ENCODE results near the gene CLIP2.
A peak's percentile ranks its signal among the peaks of the same experiment; 100 is the strongest.

CLIP2 gene

GRCh38 chr7:74354009-74354408 is 64.8 kb downstream of the CLIP2 start:
- Mint-ChIP-seq H3K4me3 (no peak overlapping the region), H3K36me3 (peaks cover 5% of the 10 kb centered on the region), H3K4me1 (peaks cover 6% of the 10 kb centered on the region), H3K9me3 (no peaks in the 10 kb centered on the region), H3K27ac (no peak overlapping the region)
- no peak for ATAC-seq
- no peak for DNase-seq (ENCODE audit: low spot score in 2 of 2)

GRCh38 chr7:74355091-74355490 is 65.9 kb downstream of the CLIP2 start:
- Mint-ChIP-seq H3K4me1 (peaks cover 6% of the 10 kb centered on the region), H3K4me3 (no peak overlapping the region), H3K9me3 (no peaks in the 10 kb centered on the region), H3K27ac (no peak overlapping the region), H3K36me3 (peaks cover 6% of the 10 kb centered on the region)
- DNase-seq (ENCODE audit: low spot score in 2 of 2): no peak
- no peak for ATAC-seq

- no peak for DNase-seq (ENCODE audit: low spot score in 2 of 2)
- H3K27ac Mint-ChIP-seq: no peak overlapping the region
- H3K9me3 Mint-ChIP-seq: no peaks in the 10 kb centered on the region
- H3K36me3 Mint-ChIP-seq: peaks cover 6% of the 10 kb centered on the region
- peaks cover 6% of the 10 kb centered on the region for H3K4me1 Mint-ChIP-seq
- H3K4me3 Mint-ChIP-seq: no peak overlapping the region
- ATAC-seq: no peak
Measured at GRCh38 chr7:74356589-74357315, 67.5 kb downstream of the CLIP2 start.

- ATAC-seq (no peak), DNase-seq (ENCODE audit: low spot score in 2 of 2) (no peak)
- no peak overlapping the region for H3K27ac Mint-ChIP-seq
- H3K36me3 Mint-ChIP-seq: peaks cover 6% of the 10 kb centered on the region
- H3K9me3 Mint-ChIP-seq: no peaks in the 10 kb centered on the region
- H3K4me3 Mint-ChIP-seq: no peak overlapping the region
- H3K4me1 Mint-ChIP-seq: peaks cover 1% of the 10 kb centered on the region
Measured at GRCh38 chr7:74360008-74360407, 70.8 kb downstream of the CLIP2 start.

GRCh38 chr7:74362266-74362665 is 73.1 kb downstream of the CLIP2 start:
- no peaks in the 10 kb centered on the region for H3K4me1 Mint-ChIP-seq
- no peak for ATAC-seq

GRCh38 chr7:74364061-74364460 is 74.9 kb downstream of the CLIP2 start:
- H3K4me3 Mint-ChIP-seq: no peak overlapping the region
- H3K4me1 Mint-ChIP-seq: no peaks in the 10 kb centered on the region
- no peak for ATAC-seq
- H3K36me3 Mint-ChIP-seq: peaks cover under 1% of the 10 kb centered on the region
- no peaks in the 10 kb centered on the region for H3K9me3 Mint-ChIP-seq
- H3K27ac Mint-ChIP-seq: peak overlapping the region; percentile 54
- DNase-seq (ENCODE audit: low spot score in 2 of 2): no peak

More at GRCh38 chr7:74362266-74362665, 73.1 kb downstream of the CLIP2 start:
- DNase-seq (ENCODE audit: low spot score in 2 of 2): no peak
- H3K27ac Mint-ChIP-seq: no peak overlapping the region
- peaks cover 6% of the 10 kb centered on the region for H3K36me3 Mint-ChIP-seq
- H3K9me3 Mint-ChIP-seq: no peaks in the 10 kb centered on the region
- no peak overlapping the region for H3K4me3 Mint-ChIP-seq

GRCh38 chr7:74365322-74366022 is 76.3 kb downstream of the CLIP2 start:
- DNase-seq (ENCODE audit: low spot score in 2 of 2): no peak
- no peak overlapping the region for H3K4me3 Mint-ChIP-seq
- no peaks in the 10 kb centered on the region for H3K36me3 Mint-ChIP-seq
- H3K27ac Mint-ChIP-seq: no peak overlapping the region
- H3K4me1 Mint-ChIP-seq: no peaks in the 10 kb centered on the region
- ATAC-seq: no peak
- no peaks in the 10 kb centered on the region for H3K9me3 Mint-ChIP-seq

- H3K4me3 Mint-ChIP-seq: no peak overlapping the region
- peaks cover 6% of the 10 kb centered on the region for H3K36me3 Mint-ChIP-seq
- no peak for ATAC-seq
- DNase-seq (ENCODE audit: low spot score in 2 of 2): no peak
- H3K4me1 Mint-ChIP-seq: peaks cover 11% of the 10 kb centered on the region
- H3K27ac Mint-ChIP-seq: no peak overlapping the region
- H3K9me3 Mint-ChIP-seq: no peaks in the 10 kb centered on the region
Measured at GRCh38 chr7:74371381-74372341, 82.5 kb downstream of the CLIP2 start.

GRCh38 chr7:74372511-74373111 is 83.4 kb downstream of the CLIP2 start:
- Mint-ChIP-seq H3K9me3 (no peaks in the 10 kb centered on the region), H3K27ac (no peak overlapping the region), H3K4me3 (no peak overlapping the region), H3K4me1 (peaks cover 11% of the 10 kb centered on the region), H3K36me3 (peaks cover 6% of the 10 kb centered on the region)
- DNase-seq (ENCODE audit: low spot score in 2 of 2): no peak
- no peak for ATAC-seq

GRCh38 chr7:74373536-74373935 is 84.3 kb downstream of the CLIP2 start:
- Mint-ChIP-seq H3K27ac (no peak overlapping the region), H3K4me3 (no peak overlapping the region), H3K4me1 (peaks cover 11% of the 10 kb centered on the region), H3K9me3 (no peaks in the 10 kb centered on the region), H3K36me3 (peaks cover 6% of the 10 kb centered on the region)
- ATAC-seq (no peak), DNase-seq (ENCODE audit: low spot score in 2 of 2) (no peak)

- H3K9me3 Mint-ChIP-seq: no peaks in the 10 kb centered on the region
- H3K36me3 Mint-ChIP-seq: peaks cover 6% of the 10 kb centered on the region
- no peak overlapping the region for H3K27ac Mint-ChIP-seq
- DNase-seq (ENCODE audit: low spot score in 2 of 2) (no peak), ATAC-seq (no peak)
- H3K4me1 Mint-ChIP-seq: peaks cover 11% of the 10 kb centered on the region
- no peak overlapping the region for H3K4me3 Mint-ChIP-seq
Measured at GRCh38 chr7:74375726-74376220, 86.6 kb downstream of the CLIP2 start.

GRCh38 chr7:74376256-74377036 is 87.2 kb downstream of the CLIP2 start:
- H3K9me3 Mint-ChIP-seq: no peaks in the 10 kb centered on the region
- H3K27ac Mint-ChIP-seq: no peak overlapping the region
- H3K36me3 Mint-ChIP-seq: peaks cover 6% of the 10 kb centered on the region
- DNase-seq (ENCODE audit: low spot score in 2 of 2) (no peak), ATAC-seq (no peak)
- no peak overlapping the region for H3K4me3 Mint-ChIP-seq
- peaks cover 7% of the 10 kb centered on the region for H3K4me1 Mint-ChIP-seq

GRCh38 chr7:74379938-74380337 is 90.7 kb downstream of the CLIP2 start:
- ATAC-seq (no peak), DNase-seq (ENCODE audit: low spot score in 2 of 2) (no peak)
- peaks cover 6% of the 10 kb centered on the region for H3K36me3 Mint-ChIP-seq
- H3K27ac Mint-ChIP-seq: no peak overlapping the region
- H3K4me3 Mint-ChIP-seq: no peak overlapping the region
- no peaks in the 10 kb centered on the region for H3K9me3 Mint-ChIP-seq
- no peaks in the 10 kb centered on the region for H3K4me1 Mint-ChIP-seq

- no peak overlapping the region for H3K27ac Mint-ChIP-seq
- no peak for DNase-seq (ENCODE audit: low spot score in 2 of 2)
- H3K9me3 Mint-ChIP-seq: no peaks in the 10 kb centered on the region
- H3K36me3 Mint-ChIP-seq: peaks cover 6% of the 10 kb centered on the region
- no peak for ATAC-seq
- no peaks in the 10 kb centered on the region for H3K4me1 Mint-ChIP-seq
- H3K4me3 Mint-ChIP-seq: no peak overlapping the region
Measured at GRCh38 chr7:74380720-74381119, 91.5 kb downstream of the CLIP2 start.

Data from stimulated activated effector memory CD8-positive, alpha-beta T cell treated with anti-CD3 and anti-CD28 coated beads, Interleukin-12 subunit alpha, Interleukin-12 subunit beta, amount 100 ng/mL, for 72 hours (primary cell).